ENCODE measurements around the gene ATP11B. TPM values are rescaled to one million over a fixed set of nuclear protein-coding genes. Genes with fewer than 3 reads are reported as not detected.

The ATP11B gene
- total RNA-seq, 6 experiments from 2014 or later: 43.9 to 60.5 (median 51.5) TPM

- Mint-ChIP-seq H3K9me3 (no peaks in the 10 kb centered on the region), H3K27ac (no peak overlapping the region), H3K4me1 (ENCODE audit: low read depth) (peaks cover 6% of the 10 kb centered on the region; the same call in 1 of the 2 replicates), H3K27me3 (ENCODE audit: insufficient read depth) (peaks cover 8% of the 10 kb centered on the region), H3K4me3 (no peak overlapping the region), H3K36me3 (ENCODE audit: low read depth) (no peaks in the 10 kb centered on the region)
- no peak for TF ChIP-seq CTCF (IDR thresholded peaks at IDR 0.05)
- DNase-seq: no peak
These were observed 5.8 kb upstream of the ATP11B start for GRCh38 chr3:182787302-182788036.

GRCh38 chr3:182789371-182789770 lies 3.9 kb upstream of the ATP11B start:
- H3K4me3 Mint-ChIP-seq: no peak overlapping the region
- no peaks in the 10 kb centered on the region for H3K36me3 Mint-ChIP-seq (ENCODE audit: low read depth)
- no peak for TF ChIP-seq CTCF (IDR thresholded peaks at IDR 0.05)
- H3K9me3 Mint-ChIP-seq: no peaks in the 10 kb centered on the region
- DNase-seq: no peak
- H3K27ac Mint-ChIP-seq: no peak overlapping the region
- peaks cover 6% of the 10 kb centered on the region for H3K4me1 Mint-ChIP-seq (ENCODE audit: low read depth)
- peaks cover 6% of the 10 kb centered on the region; the same call in 1 of the 2 replicates for H3K27me3 Mint-ChIP-seq (ENCODE audit: insufficient read depth)

GRCh38 chr3:182790612-182791011 lies 2.7 kb upstream of the ATP11B start:
- no peak for TF ChIP-seq CTCF (IDR thresholded peaks at IDR 0.05)
- Mint-ChIP-seq H3K4me1 (ENCODE audit: low read depth) (peaks cover 18% of the 10 kb centered on the region), H3K4me3 (no peak overlapping the region), H3K36me3 (ENCODE audit: low read depth) (no peaks in the 10 kb centered on the region), H3K27ac (no peak overlapping the region), H3K9me3 (no peaks in the 10 kb centered on the region), H3K27me3 (ENCODE audit: insufficient read depth) (peaks cover 5% of the 10 kb centered on the region; the same call in 1 of the 2 replicates)
- no peak for DNase-seq

- Mint-ChIP-seq H3K9me3 (no peaks in the 10 kb centered on the region), H3K4me3 (peak overlapping the region; percentile 96), H3K27ac (peak overlapping the region; percentile 93), H3K36me3 (ENCODE audit: low read depth) (0 out of 2 replicates have a peak, but pooled peaks cover 3% of the 10 kb centered on the region), H3K4me1 (ENCODE audit: low read depth) (peaks cover 29% of the 10 kb centered on the region), H3K27me3 (ENCODE audit: insufficient read depth) (no peaks in the 10 kb centered on the region)
- DNase-seq: peak; percentile 16
- TF ChIP-seq CTCF (IDR thresholded peaks at IDR 0.05): no peak; the same call in 1 of the 2 replicates
These were observed 555 bp downstream of the ATP11B start for GRCh38 chr3:182793663-182794454.

GRCh38 chr3:182794455-182795388 lies 1.4 kb downstream of the ATP11B start:
- H3K27ac Mint-ChIP-seq: peak overlapping the region; percentile 93
- H3K4me3 Mint-ChIP-seq: peak overlapping the region; percentile 96
- TF ChIP-seq CTCF (IDR thresholded peaks at IDR 0.05): no peak
- peaks cover 29% of the 10 kb centered on the region for H3K4me1 Mint-ChIP-seq (ENCODE audit: low read depth)
- H3K9me3 Mint-ChIP-seq: no peaks in the 10 kb centered on the region
- 0 out of 2 replicates have a peak, but pooled peaks cover 3% of the 10 kb centered on the region for H3K36me3 Mint-ChIP-seq (ENCODE audit: low read depth)
- H3K27me3 Mint-ChIP-seq (ENCODE audit: insufficient read depth): no peaks in the 10 kb centered on the region
- DNase-seq: no peak

All from HFFc6 (cell line).